H9 (cell line): Measurements from ENCODE around the gene CFAP61. TPM values are rescaled to one million over a fixed set of nuclear protein-coding genes. Genes with fewer than 3 reads are reported as not detected.

Source experiments
- DNase-seq: peaks from one replicate; pipeline ENCODE4 v3.0.0-alpha.2; 2017
- H2AFZ ChIP-seq: one replicate; pipeline ENCODE4 v1.6.1; 2013; ENCODE audit warnings: mild to moderate bottlenecking, low read length, control low read depth, moderate library complexity
- H2AK5ac ChIP-seq: 2 replicates; pipeline ENCODE4 v1.6.1; 2013; ENCODE audit warnings: low read length, control low read depth, mixed read lengths; ENCODE audit not compliant: insufficient read length
- H2BK120ac ChIP-seq: one replicate; pipeline ENCODE4 v1.6.1; 2013; ENCODE audit warnings: low read depth, mild to moderate bottlenecking, low read length, control low read depth, inconsistent platforms; ENCODE audit not compliant: poor library complexity, severe bottlenecking
- H2BK12ac ChIP-seq: 2 replicates; pipeline ENCODE4 v1.6.1; 2013; ENCODE audit warnings: low read length, control low read depth, mixed read lengths, low read depth; ENCODE audit not compliant: insufficient read length
- H2BK15ac ChIP-seq: 2 replicates; pipeline ENCODE4 v1.6.1; 2013; ENCODE audit warnings: low read depth, low read length, control low read depth
- H2BK20ac ChIP-seq: one replicate; pipeline ENCODE4 v1.6.1; 2013; ENCODE audit warnings: low read depth, mild to moderate bottlenecking, low read length, control low read depth, inconsistent platforms; ENCODE audit not compliant: poor library complexity, severe bottlenecking
- H2BK5ac ChIP-seq: 2 replicates; pipeline ENCODE4 v1.6.1; 2013; ENCODE audit warnings: low read length, control low read depth, mixed read lengths; ENCODE audit not compliant: insufficient read length
- H3K14ac ChIP-seq: 2 replicates; pipeline ENCODE4 v1.6.1; 2013; ENCODE audit warnings: low read length, control low read depth; ENCODE audit not compliant: insufficient read depth
- H3K18ac ChIP-seq: 2 replicates; pipeline ENCODE4 v1.6.1; 2013; ENCODE audit warnings: low read depth, mild to moderate bottlenecking, mixed read lengths, low read length, control low read depth; ENCODE audit not compliant: insufficient read length
- H3K23ac ChIP-seq: 2 replicates; pipeline ENCODE4 v1.6.1; 2013; ENCODE audit warnings: low read length, control low read depth, mixed read lengths, low read depth; ENCODE audit not compliant: insufficient read length
- H3K23me2 ChIP-seq: 2 replicates; pipeline ENCODE4 v1.6.1; 2013; ENCODE audit warnings: low read depth, mild to moderate bottlenecking, mixed read lengths, low read length, control low read depth; ENCODE audit not compliant: insufficient read length, poor library complexity, severe bottlenecking
- H3K27ac ChIP-seq: 2 replicates; pipeline ENCODE4 v1.5.1; 2013; ENCODE audit warnings: low read length, control low read depth, mixed read lengths, low read depth; ENCODE audit not compliant: insufficient read length
- H3K27me3 ChIP-seq: 2 replicates; pipeline ENCODE4 v1.6.1; 2013; ENCODE audit warnings: low read length, control low read depth, inconsistent platforms; ENCODE audit not compliant: insufficient read depth
- H3K4ac ChIP-seq: 2 replicates; pipeline ENCODE4 v1.6.1; 2013; ENCODE audit warnings: low read depth, mild to moderate bottlenecking, control low read depth, inconsistent platforms, low read length, moderate library complexity
- H3K4me1 ChIP-seq: 2 replicates; pipeline ENCODE4 v1.6.1; 2013; ENCODE audit warnings: low read length, control low read depth, inconsistent platforms; ENCODE audit not compliant: insufficient read depth
- H3K4me2 ChIP-seq: 2 replicates; pipeline ENCODE4 v1.6.1; 2013; ENCODE audit warnings: low read length, control low read depth, mixed read lengths; ENCODE audit not compliant: insufficient read length, insufficient read depth
- H3K56ac ChIP-seq: 2 replicates; pipeline ENCODE4 v1.6.1; 2013; ENCODE audit warnings: low read depth, mild to moderate bottlenecking, mixed read lengths, low read length, control low read depth; ENCODE audit not compliant: insufficient read length
- H3K79me1 ChIP-seq: 2 replicates; pipeline ENCODE4 v1.6.1; 2013; ENCODE audit warnings: low read depth, mild to moderate bottlenecking, moderate library complexity, low read length, control low read depth, inconsistent platforms; ENCODE audit not compliant: insufficient read depth, poor library complexity, severe bottlenecking
- H3K79me2 ChIP-seq: 2 replicates; pipeline ENCODE4 v1.6.1; 2013; ENCODE audit warnings: low read length, control low read depth, inconsistent platforms; ENCODE audit not compliant: insufficient read depth
- H3K9ac ChIP-seq: 2 replicates; pipeline ENCODE4 v1.6.1; 2013; ENCODE audit warnings: low read length, control low read depth, mixed read lengths; ENCODE audit not compliant: insufficient read length; ENCODE audit errors: extremely low read depth
- H3K9me3 ChIP-seq: one replicate; pipeline ENCODE4 v1.6.1; 2013; ENCODE audit warnings: low read depth, low read length, inconsistent platforms; ENCODE audit not compliant: control insufficient read depth
- H3T11ph ChIP-seq: one replicate; pipeline ENCODE4 v1.6.1; 2013; ENCODE audit warnings: mild to moderate bottlenecking, low read length, control low read depth, inconsistent platforms
- H4K20me1 ChIP-seq: one replicate; pipeline ENCODE4 v1.6.1; 2013; ENCODE audit not compliant: control insufficient read depth, insufficient read length, insufficient read depth
- H4K5ac ChIP-seq: 2 replicates; pipeline ENCODE4 v1.6.1; 2013; ENCODE audit warnings: low read depth, mild to moderate bottlenecking, mixed read lengths, low read length, control low read depth; ENCODE audit not compliant: insufficient read length
- H4K8ac ChIP-seq: replicated peaks from 2 replicates; pipeline ENCODE4 v1.6.1; 2013; ENCODE audit warnings: low read length, control low read depth, mixed read lengths, low read depth; ENCODE audit not compliant: insufficient read length
- H4K91ac ChIP-seq: 2 replicates; pipeline ENCODE4 v1.6.1; 2013; ENCODE audit warnings: low read depth, mild to moderate bottlenecking, moderate library complexity, mixed read lengths, low read length, control low read depth; ENCODE audit not compliant: insufficient read length
- H3K27ac Mint-ChIP-seq, 3 experiments: 2 replicates in 2 of 3; 3 replicates in 1 of 3; pipeline ENCODE4 v1.8.0; 2020 to 2021; ENCODE audit warnings: mixed read lengths in 3 of 3, mild to moderate bottlenecking in 1 of 3, moderate library complexity in 1 of 3
- H3K27me3 Mint-ChIP-seq: 2 replicates; pipeline ENCODE4 v1.8.0; 2021; ENCODE audit warnings: low read depth, mild to moderate bottlenecking, moderate library complexity, mixed read lengths
- H3K36me3 Mint-ChIP-seq, 3 experiments: 2 replicates in 2 of 3; 3 replicates in 1 of 3; pipeline ENCODE4 v1.8.0; 2020 to 2021; ENCODE audit warnings: low read depth in 3 of 3, mixed read lengths in 3 of 3; ENCODE audit not compliant: insufficient read depth in 1 of 3
- H3K4me1 Mint-ChIP-seq, 2 experiments: 2 replicates each; pipeline ENCODE4 v1.8.0; 2020; ENCODE audit warnings: mixed read lengths in 2 of 2
- H3K4me3 Mint-ChIP-seq, 2 experiments: 2 replicates in 1 of 2; 3 replicates in 1 of 2; pipeline ENCODE4 v1.8.0; 2020 to 2021; ENCODE audit warnings: mild to moderate bottlenecking in 2 of 2, mixed read lengths in 2 of 2, moderate library complexity in 1 of 2
- H3K9me3 Mint-ChIP-seq, 2 experiments: 2 replicates in 1 of 2; 3 replicates in 1 of 2; pipeline ENCODE4 v1.8.0; 2020; ENCODE audit warnings: mild to moderate bottlenecking in 2 of 2, mixed read lengths in 2 of 2, moderate library complexity in 1 of 2
- WGBS: extraction: QIAGEN DNeasy Blood & Tissue Kit; methylation state at CpG from one replicate; pipeline ENCODE4 v1.1.7; 2013; ENCODE audit warnings: missing lambda C conversion rate, low lambda C conversion rate, mixed read lengths; ENCODE audit not compliant: insufficient read length; ENCODE audit errors: extremely low coverage; 5-methylcytosine and 5-hydroxymethylcytosine counted together
- total RNA-seq: library from RNA; stranded (reverse); gene quantifications from 2 replicates; pipeline ENCODE4 v1.2.1, GENCODE V29; 2021
- TF ChIP-seq, protein P1 (sequence below): fragments of 200-600 bp; sonication (generic); conservative IDR thresholded peaks from 3 replicates; pipeline ENCODE4 v1.8.0; 2021; ENCODE audit warnings: antibody characterized with exemption, mild to moderate bottlenecking

CFAP61 gene
- total RNA-seq, 1 experiment from 2014 or later, result 0.44 TPM

DNA sequence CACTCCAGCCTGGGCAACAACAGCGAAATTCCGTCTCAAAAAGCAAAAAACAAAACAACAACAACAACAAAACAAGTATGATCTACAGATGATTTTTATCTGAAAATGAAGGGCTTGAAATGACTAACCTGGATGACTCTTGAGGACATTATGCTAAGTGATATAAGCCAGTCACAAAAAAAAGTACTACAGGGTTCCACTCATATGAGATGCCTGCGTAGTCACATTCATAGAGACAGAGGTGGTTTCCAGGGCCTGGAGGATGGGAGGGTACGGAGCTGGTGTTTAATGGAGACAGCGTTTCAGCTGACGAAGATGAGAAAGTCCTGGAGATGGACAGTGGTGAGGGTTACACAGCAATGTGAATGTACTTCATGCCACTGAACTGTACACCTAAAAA is 307.3 kb downstream of the CFAP61 start:
- no peak overlapping the region for H2AK5ac ChIP-seq
- H3K4ac ChIP-seq, result no peak overlapping the region
- Mint-ChIP-seq H3K4me1 (peaks cover 26 to 30% of the 10 kb centered on the region in 2 experiments), H3K36me3 (peaks cover 5 to 15% (median 5%) of the 10 kb centered on the region in 3 experiments; a peak in 6 of 7 replicates), H3K9me3 (peaks cover 18 to 29% of the 10 kb centered on the region in 2 experiments), H3K27me3 (peaks cover 67% of the 10 kb centered on the region), H3K27ac (no peak overlapping the region), H3K4me3 (no peak overlapping the region)
- TF ChIP-seq, protein P1, sequence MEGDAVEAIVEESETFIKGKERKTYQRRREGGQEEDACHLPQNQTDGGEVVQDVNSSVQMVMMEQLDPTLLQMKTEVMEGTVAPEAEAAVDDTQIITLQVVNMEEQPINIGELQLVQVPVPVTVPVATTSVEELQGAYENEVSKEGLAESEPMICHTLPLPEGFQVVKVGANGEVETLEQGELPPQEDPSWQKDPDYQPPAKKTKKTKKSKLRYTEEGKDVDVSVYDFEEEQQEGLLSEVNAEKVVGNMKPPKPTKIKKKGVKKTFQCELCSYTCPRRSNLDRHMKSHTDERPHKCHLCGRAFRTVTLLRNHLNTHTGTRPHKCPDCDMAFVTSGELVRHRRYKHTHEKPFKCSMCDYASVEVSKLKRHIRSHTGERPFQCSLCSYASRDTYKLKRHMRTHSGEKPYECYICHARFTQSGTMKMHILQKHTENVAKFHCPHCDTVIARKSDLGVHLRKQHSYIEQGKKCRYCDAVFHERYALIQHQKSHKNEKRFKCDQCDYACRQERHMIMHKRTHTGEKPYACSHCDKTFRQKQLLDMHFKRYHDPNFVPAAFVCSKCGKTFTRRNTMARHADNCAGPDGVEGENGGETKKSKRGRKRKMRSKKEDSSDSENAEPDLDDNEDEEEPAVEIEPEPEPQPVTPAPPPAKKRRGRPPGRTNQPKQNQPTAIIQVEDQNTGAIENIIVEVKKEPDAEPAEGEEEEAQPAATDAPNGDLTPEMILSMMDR, result no peak
- H3T11ph ChIP-seq, result no peak overlapping the region
- H3K79me2 ChIP-seq, result no peaks in the 10 kb centered on the region
- no peak overlapping the region for H2BK15ac ChIP-seq
- H3K27ac ChIP-seq, result no peak overlapping the region
- H3K56ac ChIP-seq, result no peak overlapping the region
- H4K20me1 ChIP-seq, result no peaks in the 10 kb centered on the region
- H2BK120ac ChIP-seq, result no peak overlapping the region
- H3K18ac ChIP-seq, result no peak overlapping the region
- H4K5ac ChIP-seq, result no peak overlapping the region
- no peak overlapping the region for H4K91ac ChIP-seq
- H2BK12ac ChIP-seq, result no peak overlapping the region
- H3K14ac ChIP-seq, result no peak overlapping the region
- no peaks in the 10 kb centered on the region for H3K79me1 ChIP-seq
- H3K4me1 ChIP-seq, result no peaks in the 10 kb centered on the region
- H2BK20ac ChIP-seq, result no peak overlapping the region
- H3K4me2 ChIP-seq, result no peak overlapping the region
- no peak overlapping the region for H2AFZ ChIP-seq
- H3K9me3 ChIP-seq, result peaks cover 6% of the 10 kb centered on the region
- no CpG with 5 or more reads among the region's 6 CpGs for WGBS
- H4K8ac ChIP-seq, result no peak overlapping the region
- no peak overlapping the region for H2BK5ac ChIP-seq
- H3K27me3 ChIP-seq, result peaks cover 16% of the 10 kb centered on the region
- DNase-seq, result no peak
- no peak overlapping the region for H3K23ac ChIP-seq
- peaks cover 15% of the 10 kb centered on the region for H3K23me2 ChIP-seq
- H3K9ac ChIP-seq, result no peak overlapping the region
